ENCODE measurements around the gene TUBD1.

Gene TUBD1

GRCh38 chr17:59815965-59816364, 76.8 kb downstream of the TUBD1 start:
- no peak for TF ChIP-seq CTCF (IDR thresholded peaks at IDR 0.05; ENCODE audit: borderline replicate concordance, control extremely low read depth, extremely low read depth, insufficient read depth, missing control alignments)
- in situ Hi-C loops (cut with MboI; ENCODE audit: low sequenced_read_pairs, unreplicated experiment) = no loop called here
- DNase-seq (ENCODE audit: low spot score) = no peak

- no peak for TF ChIP-seq CTCF (IDR thresholded peaks at IDR 0.05; ENCODE audit: borderline replicate concordance, control extremely low read depth, extremely low read depth, insufficient read depth, missing control alignments)
- no peak for DNase-seq (ENCODE audit: low spot score)
- in situ Hi-C loops (cut with MboI; ENCODE audit: low sequenced_read_pairs, unreplicated experiment) = no loop called here
These were observed 78.1 kb downstream of the TUBD1 start for GRCh38 chr17:59814685-59815084.

GRCh38 chr17:59814276-59814675, 78.5 kb downstream of the TUBD1 start:
- in situ Hi-C loops (cut with MboI; ENCODE audit: low sequenced_read_pairs, unreplicated experiment) = no loop called here
- DNase-seq (ENCODE audit: low spot score) = no peak
- TF ChIP-seq CTCF (IDR thresholded peaks at IDR 0.05; ENCODE audit: borderline replicate concordance, control extremely low read depth, extremely low read depth, insufficient read depth, missing control alignments) = no peak

GRCh38 chr17:59812139-59812538, 80.6 kb downstream of the TUBD1 start:
- no peak for TF ChIP-seq CTCF (IDR thresholded peaks at IDR 0.05; ENCODE audit: borderline replicate concordance, control extremely low read depth, extremely low read depth, insufficient read depth, missing control alignments)
- in situ Hi-C loops (cut with MboI; ENCODE audit: low sequenced_read_pairs, unreplicated experiment) = no loop called here
- peak; percentile 45 for DNase-seq (ENCODE audit: low spot score)

GRCh38 chr17:59811209-59811608, 81.5 kb downstream of the TUBD1 start:
- DNase-seq (ENCODE audit: low spot score) = no peak
- TF ChIP-seq CTCF (IDR thresholded peaks at IDR 0.05; ENCODE audit: borderline replicate concordance, control extremely low read depth, extremely low read depth, insufficient read depth, missing control alignments) = no peak
- in situ Hi-C loops (cut with MboI; ENCODE audit: low sequenced_read_pairs, unreplicated experiment) = no loop called here

GRCh38 chr17:59810894-59811153, 81.9 kb downstream of the TUBD1 start:
- DNase-seq (ENCODE audit: low spot score) = no peak
- TF ChIP-seq CTCF (IDR thresholded peaks at IDR 0.05; ENCODE audit: borderline replicate concordance, control extremely low read depth, extremely low read depth, insufficient read depth, missing control alignments) = no peak
- in situ Hi-C loops (cut with MboI; ENCODE audit: low sequenced_read_pairs, unreplicated experiment) = no loop called here
